GM12892 (cell line): ENCODE results near the gene SUN3.

ENCODE experiments used
- POLR2A ChIP-seq: IDR thresholded peaks from 2 replicates; pipeline ENCODE4 v1.6.1; 2011; ENCODE audit warnings: low read depth, low read length, control low read depth
- POLR2AphosphoS5 ChIP-seq: IDR thresholded peaks from 2 replicates; pipeline ENCODE4 v1.6.1; 2011; ENCODE audit warnings: low read depth, low read length, control low read depth
- TAF1 ChIP-seq: IDR thresholded peaks from 2 replicates; pipeline ENCODE4 v1.6.1; 2011; ENCODE audit warnings: low read depth, mild to moderate bottlenecking, control low read depth, low read length, borderline replicate concordance

DNA sequence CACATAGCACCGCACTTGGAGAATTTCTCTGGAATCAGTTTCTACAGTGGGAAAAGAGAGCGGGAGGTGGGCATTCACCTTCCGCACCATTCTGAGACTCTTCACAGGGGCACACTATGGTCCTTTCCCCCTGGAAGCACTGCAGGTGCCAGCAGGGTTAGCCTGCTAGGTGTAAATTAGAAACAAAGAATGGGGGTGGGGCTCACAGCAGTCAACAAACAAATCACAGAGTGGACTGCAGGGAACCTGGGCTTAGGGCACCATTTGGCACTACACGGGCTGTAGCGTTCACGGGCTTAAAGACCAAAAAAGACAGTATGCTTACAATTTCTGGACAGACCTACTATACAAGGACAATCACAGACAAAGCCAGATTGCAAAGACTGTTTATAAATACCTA is 72.7 kb downstream of the SUN3 start:
- no peak for TF ChIP-seq POLR2AphosphoS5
- TF ChIP-seq POLR2A: no peak
- TF ChIP-seq TAF1: no peak
